Measurements from ENCODE around the gene ZRANB2. TPM values are rescaled to one million over a fixed set of nuclear protein-coding genes. Genes with fewer than 3 reads are reported as not detected.

The ZRANB2 gene, protein sequence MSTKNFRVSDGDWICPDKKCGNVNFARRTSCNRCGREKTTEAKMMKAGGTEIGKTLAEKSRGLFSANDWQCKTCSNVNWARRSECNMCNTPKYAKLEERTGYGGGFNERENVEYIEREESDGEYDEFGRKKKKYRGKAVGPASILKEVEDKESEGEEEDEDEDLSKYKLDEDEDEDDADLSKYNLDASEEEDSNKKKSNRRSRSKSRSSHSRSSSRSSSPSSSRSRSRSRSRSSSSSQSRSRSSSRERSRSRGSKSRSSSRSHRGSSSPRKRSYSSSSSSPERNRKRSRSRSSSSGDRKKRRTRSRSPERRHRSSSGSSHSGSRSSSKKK
- polyA plus RNA-seq (2013, experiment 1 of 2) = 122 TPM
- polyA plus RNA-seq (2013, experiment 2 of 2) = 127 TPM

DNA sequence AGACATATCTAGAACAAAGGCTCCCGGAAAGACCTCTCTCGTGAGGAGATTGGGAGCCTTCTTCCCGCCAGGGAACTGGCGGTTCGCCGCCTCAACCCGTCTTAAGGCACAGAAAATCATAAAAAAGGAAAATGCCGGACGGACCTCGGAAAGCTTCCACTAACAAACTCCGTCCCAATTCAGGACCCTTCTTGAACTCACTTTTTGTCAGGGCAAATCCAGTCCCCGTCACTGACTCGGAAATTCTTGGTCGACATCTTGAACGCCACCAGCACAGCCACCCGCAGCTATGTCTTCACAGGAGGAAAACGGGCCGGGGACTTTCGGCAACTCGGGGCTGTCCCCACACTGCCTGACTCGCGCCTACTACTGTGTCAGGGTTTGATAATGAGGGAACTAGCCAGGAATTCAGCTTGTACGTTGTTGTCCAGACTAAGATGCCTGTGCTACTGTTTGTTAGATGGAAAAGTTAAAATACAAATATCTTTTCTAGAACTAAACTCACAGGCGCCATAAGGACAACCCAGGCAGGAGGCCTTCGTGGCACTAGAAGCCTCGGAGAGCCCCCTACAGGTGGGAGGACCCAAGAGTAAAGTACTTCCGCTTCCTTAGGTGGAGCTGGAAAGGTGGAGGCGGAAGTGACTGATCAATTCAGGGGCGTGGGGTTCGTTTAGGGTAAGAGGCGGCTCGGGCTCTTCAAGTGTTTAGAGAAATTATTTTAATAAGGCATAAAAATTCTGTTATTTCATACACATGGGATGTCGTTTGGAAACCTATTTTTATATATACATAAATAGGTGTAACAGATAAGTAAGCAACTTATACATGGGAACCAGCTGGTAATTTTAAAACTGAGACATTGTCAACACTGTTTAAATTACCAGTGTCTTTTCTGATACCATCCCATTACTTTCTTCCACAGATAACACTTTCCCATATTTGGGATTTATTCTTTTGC, at the start of gene ZRANB2:
Gene ZRANB2, minus strand, starts transcription at position 297 of the 958 bp plus-strand sequence. Its CDS starts 40 bp downstream, at position 257.
- WGBS, 2 donors (ENCODE audit: extremely low coverage in 2 of 2, insufficient read length in 2 of 2, insufficient replicate concordance in 1 of 2) = no CpG with 5 or more reads among the region's 33 CpGs
- Histone ChIP-seq H3K4me3 (ENCODE audit: low read length in 2 of 2) (peak within 1 kb of the TSS; percentile 81 to 93), H4K91ac (ENCODE audit: low read depth, low read length, poor library complexity) (no peak within 1 kb of the TSS), H2BK15ac (ENCODE audit: low read length) (no peak within 1 kb of the TSS), H2AFZ (ENCODE audit: low read length) (peak within 1 kb of the TSS; percentile 90), H3K27me3 (ENCODE audit: control insufficient read depth in 3 of 3, insufficient read depth in 3 of 3, low read depth in 1 of 3, low read length in 3 of 3) (no peaks in the 10 kb centered on the region), H3K36me3 (replicated peaks in 1 of 2; ENCODE audit: control insufficient read depth in 2 of 2, insufficient read depth in 2 of 2, low read length in 2 of 2) (peaks cover 5 to 34% of the 10 kb centered on the region in 2 donors), H3K18ac (ENCODE audit: low read length) (peak within 1 kb of the TSS; percentile 79), H2BK120ac (ENCODE audit: low read depth, low read length) (no peak within 1 kb of the TSS), H4K8ac (ENCODE audit: low read depth, low read length) (peak within 1 kb of the TSS; percentile 33), H3K4me2 (ENCODE audit: insufficient read depth, low read length, poor library complexity, severe bottlenecking) (peak within 1 kb of the TSS; percentile 47), H3K4me1 (ENCODE audit: control insufficient read depth in 2 of 2, insufficient read depth in 1 of 2, low read depth in 1 of 2, low read length in 2 of 2) (peaks cover 1 to 5% of the 10 kb centered on the region in 2 donors), H3K79me1 (ENCODE audit: low read depth, low read length) (no peaks in the 10 kb centered on the region), H3K23ac (ENCODE audit: low read depth, low read length, poor library complexity) (no peak within 1 kb of the TSS), H3K9ac (ENCODE audit: low read depth, low read length, poor library complexity) (peak within 1 kb of the TSS; percentile 78), H2BK12ac (ENCODE audit: low read length) (no peak within 1 kb of the TSS), H2BK5ac (ENCODE audit: low read length) (no peak within 1 kb of the TSS), H3K9me3 (replicated peaks in 1 of 2; ENCODE audit: control insufficient read depth in 2 of 2, insufficient read depth in 1 of 2, low read depth in 1 of 2, low read length in 2 of 2) (no peaks in the 10 kb centered on the region), H3K14ac (ENCODE audit: low read length) (no peak within 1 kb of the TSS), H3K27ac (replicated peaks; ENCODE audit: low read length) (peak within 1 kb of the TSS; percentile 40), H3K4ac (ENCODE audit: low read length) (no peak within 1 kb of the TSS), H2AK5ac (ENCODE audit: low read depth, low read length) (no peak within 1 kb of the TSS)
- DNase-seq (ENCODE audit: low spot score) = peak; percentile 78

DNA sequence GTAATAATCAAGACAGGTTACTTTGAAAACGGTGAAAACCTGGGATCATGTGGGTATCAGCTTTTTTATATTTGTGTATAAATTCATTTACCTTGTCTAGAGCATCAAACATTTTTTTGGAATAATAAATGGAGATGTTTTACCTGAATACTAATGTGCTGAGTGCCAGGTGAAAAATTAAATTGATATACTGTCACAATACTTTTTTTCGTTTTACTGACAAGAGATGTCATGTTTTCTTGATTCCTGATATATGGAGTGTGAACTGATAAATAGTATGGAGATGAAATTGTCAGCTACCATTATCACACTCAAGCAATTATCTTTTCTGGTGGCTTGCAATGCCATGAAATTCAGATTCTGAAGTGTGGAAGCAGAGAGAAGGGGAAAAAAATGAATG, 47.2 kb upstream of the ZRANB2 start:
- WGBS, 2 donors (ENCODE audit: extremely low coverage in 2 of 2, insufficient read length in 2 of 2, insufficient replicate concordance in 1 of 2) = no CpG with 5 or more reads among the region's 2 CpGs
- H3K9ac ChIP-seq (ENCODE audit: low read depth, low read length, poor library complexity) = no peak overlapping the region
- no peak overlapping the region for H3K4ac ChIP-seq (ENCODE audit: low read length)
- no peak overlapping the region for H2BK5ac ChIP-seq (ENCODE audit: low read length)
- H4K8ac ChIP-seq (ENCODE audit: low read depth, low read length) = no peak overlapping the region
- no peaks in the 10 kb centered on the region for H3K27me3 ChIP-seq (ENCODE audit: control insufficient read depth in 3 of 3, insufficient read depth in 3 of 3, low read depth in 1 of 3, low read length in 3 of 3)
- H3K27ac ChIP-seq (replicated peaks; ENCODE audit: low read length) = no peak overlapping the region
- H3K9me3 ChIP-seq (replicated peaks in 1 of 2; ENCODE audit: control insufficient read depth in 2 of 2, insufficient read depth in 1 of 2, low read depth in 1 of 2, low read length in 2 of 2) = peaks cover 0 to 5% of the 10 kb centered on the region in 2 donors
- no peak overlapping the region for H3K4me2 ChIP-seq (ENCODE audit: insufficient read depth, low read length, poor library complexity, severe bottlenecking)
- H4K91ac ChIP-seq (ENCODE audit: low read depth, low read length, poor library complexity) = no peak overlapping the region
- DNase-seq (ENCODE audit: low spot score) = no peak
- H3K4me3 ChIP-seq (ENCODE audit: low read length in 2 of 2) = no peak overlapping the region
- H2AFZ ChIP-seq (ENCODE audit: low read length) = no peak overlapping the region
- H3K79me1 ChIP-seq (ENCODE audit: low read depth, low read length) = no peaks in the 10 kb centered on the region
- H2BK12ac ChIP-seq (ENCODE audit: low read length) = no peak overlapping the region
- no peak overlapping the region for H3K14ac ChIP-seq (ENCODE audit: low read length)
- H3K18ac ChIP-seq (ENCODE audit: low read length) = no peak overlapping the region
- no peaks in the 10 kb centered on the region for H3K36me3 ChIP-seq (replicated peaks in 1 of 2; ENCODE audit: control insufficient read depth in 2 of 2, insufficient read depth in 2 of 2, low read length in 2 of 2)
- H2AK5ac ChIP-seq (ENCODE audit: low read depth, low read length) = no peak overlapping the region
- no peaks in the 10 kb centered on the region for H3K4me1 ChIP-seq (ENCODE audit: control insufficient read depth in 2 of 2, insufficient read depth in 1 of 2, low read depth in 1 of 2, low read length in 2 of 2)
- H2BK15ac ChIP-seq (ENCODE audit: low read length) = no peak overlapping the region
- no peak overlapping the region for H3K23ac ChIP-seq (ENCODE audit: low read depth, low read length, poor library complexity)
- no peak overlapping the region for H2BK120ac ChIP-seq (ENCODE audit: low read depth, low read length)

DNA sequence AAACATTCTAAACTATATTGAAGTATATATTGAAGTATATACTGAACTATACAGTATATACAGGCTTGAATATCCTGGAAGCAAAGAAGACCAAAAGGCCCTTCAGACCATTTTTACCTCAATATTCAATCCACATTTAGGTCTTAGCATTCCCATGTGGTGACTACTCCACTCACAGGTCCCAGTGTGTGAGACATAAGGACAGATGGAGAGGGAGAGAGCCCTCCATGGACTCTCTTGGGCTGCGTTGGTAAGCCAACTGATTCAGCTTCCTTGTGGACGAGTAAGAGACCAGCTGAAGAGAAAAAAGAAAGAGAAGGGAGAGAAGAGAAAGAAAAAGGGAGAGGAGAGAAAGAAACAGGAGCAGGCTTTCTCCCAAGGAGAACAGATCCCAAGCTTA, 37.3 kb upstream of the ZRANB2 start:
- Histone ChIP-seq H2BK12ac (ENCODE audit: low read length) (no peak overlapping the region), H3K14ac (ENCODE audit: low read length) (no peak overlapping the region), H3K9me3 (replicated peaks in 1 of 2; ENCODE audit: control insufficient read depth in 2 of 2, insufficient read depth in 1 of 2, low read depth in 1 of 2, low read length in 2 of 2) (no peaks in the 10 kb centered on the region), H2BK15ac (ENCODE audit: low read length) (no peak overlapping the region), H2AFZ (ENCODE audit: low read length) (no peak overlapping the region), H3K4me2 (ENCODE audit: insufficient read depth, low read length, poor library complexity, severe bottlenecking) (no peak overlapping the region), H3K23ac (ENCODE audit: low read depth, low read length, poor library complexity) (no peak overlapping the region), H3K27me3 (ENCODE audit: control insufficient read depth in 3 of 3, insufficient read depth in 3 of 3, low read depth in 1 of 3, low read length in 3 of 3) (no peaks in the 10 kb centered on the region), H2AK5ac (ENCODE audit: low read depth, low read length) (no peak overlapping the region), H2BK5ac (ENCODE audit: low read length) (no peak overlapping the region), H3K36me3 (replicated peaks in 1 of 2; ENCODE audit: control insufficient read depth in 2 of 2, insufficient read depth in 2 of 2, low read length in 2 of 2) (no peaks in the 10 kb centered on the region), H3K4me1 (ENCODE audit: control insufficient read depth in 2 of 2, insufficient read depth in 1 of 2, low read depth in 1 of 2, low read length in 2 of 2) (peaks cover 0 to 2% of the 10 kb centered on the region in 2 donors), H3K27ac (replicated peaks; ENCODE audit: low read length) (no peak overlapping the region), H3K9ac (ENCODE audit: low read depth, low read length, poor library complexity) (no peak overlapping the region), H4K8ac (ENCODE audit: low read depth, low read length) (no peak overlapping the region), H3K4me3 (ENCODE audit: low read length in 2 of 2) (no peak overlapping the region), H3K4ac (ENCODE audit: low read length) (no peak overlapping the region), H2BK120ac (ENCODE audit: low read depth, low read length) (no peak overlapping the region), H4K91ac (ENCODE audit: low read depth, low read length, poor library complexity) (no peak overlapping the region), H3K79me1 (ENCODE audit: low read depth, low read length) (no peaks in the 10 kb centered on the region), H3K18ac (ENCODE audit: low read length) (no peak overlapping the region)
- no peak for DNase-seq (ENCODE audit: low spot score)
- no CpG with 5 or more reads among the region's 2 CpGs for WGBS, 2 donors (ENCODE audit: extremely low coverage in 2 of 2, insufficient read length in 2 of 2, insufficient replicate concordance in 1 of 2)

DNA sequence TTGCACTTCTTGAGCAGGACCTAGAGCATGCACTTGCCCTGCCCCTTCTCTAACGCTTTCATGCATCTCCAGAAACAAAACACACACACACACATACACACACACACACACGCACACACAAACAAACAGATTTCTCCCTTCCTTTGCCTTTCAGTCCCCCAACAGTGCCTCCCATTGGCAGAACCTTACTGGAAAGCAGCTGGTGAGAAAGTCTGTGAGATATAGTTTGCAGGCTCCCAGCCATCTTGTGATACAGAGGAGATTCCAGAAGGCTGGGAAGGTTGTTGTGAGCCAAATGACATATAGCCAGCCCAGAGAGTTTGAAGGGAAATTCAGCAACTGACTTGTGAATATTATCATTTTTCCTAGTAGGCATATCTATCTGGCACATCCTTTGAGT, 35.9 kb upstream of the ZRANB2 start:
- Histone ChIP-seq H2BK120ac (ENCODE audit: low read depth, low read length) (no peak overlapping the region), H2AFZ (ENCODE audit: low read length) (no peak overlapping the region), H3K4me2 (ENCODE audit: insufficient read depth, low read length, poor library complexity, severe bottlenecking) (no peak overlapping the region), H3K27ac (replicated peaks; ENCODE audit: low read length) (no peak overlapping the region), H2BK15ac (ENCODE audit: low read length) (no peak overlapping the region), H3K9ac (ENCODE audit: low read depth, low read length, poor library complexity) (no peak overlapping the region), H3K23ac (ENCODE audit: low read depth, low read length, poor library complexity) (no peak overlapping the region), H2BK5ac (ENCODE audit: low read length) (no peak overlapping the region), H3K36me3 (replicated peaks in 1 of 2; ENCODE audit: control insufficient read depth in 2 of 2, insufficient read depth in 2 of 2, low read length in 2 of 2) (no peaks in the 10 kb centered on the region), H3K4me3 (ENCODE audit: low read length in 2 of 2) (no peak overlapping the region), H3K18ac (ENCODE audit: low read length) (peak overlapping the region; percentile 24), H3K27me3 (ENCODE audit: control insufficient read depth in 3 of 3, insufficient read depth in 3 of 3, low read depth in 1 of 3, low read length in 3 of 3) (no peaks in the 10 kb centered on the region), H3K9me3 (replicated peaks in 1 of 2; ENCODE audit: control insufficient read depth in 2 of 2, insufficient read depth in 1 of 2, low read depth in 1 of 2, low read length in 2 of 2) (no peaks in the 10 kb centered on the region), H4K8ac (ENCODE audit: low read depth, low read length) (no peak overlapping the region), H4K91ac (ENCODE audit: low read depth, low read length, poor library complexity) (no peak overlapping the region), H3K4me1 (ENCODE audit: control insufficient read depth in 2 of 2, insufficient read depth in 1 of 2, low read depth in 1 of 2, low read length in 2 of 2) (peaks cover 0 to 2% of the 10 kb centered on the region in 2 donors), H3K14ac (ENCODE audit: low read length) (no peak overlapping the region), H2BK12ac (ENCODE audit: low read length) (no peak overlapping the region), H3K79me1 (ENCODE audit: low read depth, low read length) (no peaks in the 10 kb centered on the region), H2AK5ac (ENCODE audit: low read depth, low read length) (no peak overlapping the region), H3K4ac (ENCODE audit: low read length) (no peak overlapping the region)
- 100% methylated on average over 1 of the region's 2 CpGs; no CpG with 5 or more reads in 1 of the 2 donors for WGBS, 2 donors (ENCODE audit: extremely low coverage in 2 of 2, insufficient read length in 2 of 2, insufficient replicate concordance in 1 of 2)
- DNase-seq (ENCODE audit: low spot score) = no peak

Data from neuronal stem cell (in vitro differentiated cells).